Measurements from ENCODE around the gene SOS1.

The SOS1 gene

DNA sequence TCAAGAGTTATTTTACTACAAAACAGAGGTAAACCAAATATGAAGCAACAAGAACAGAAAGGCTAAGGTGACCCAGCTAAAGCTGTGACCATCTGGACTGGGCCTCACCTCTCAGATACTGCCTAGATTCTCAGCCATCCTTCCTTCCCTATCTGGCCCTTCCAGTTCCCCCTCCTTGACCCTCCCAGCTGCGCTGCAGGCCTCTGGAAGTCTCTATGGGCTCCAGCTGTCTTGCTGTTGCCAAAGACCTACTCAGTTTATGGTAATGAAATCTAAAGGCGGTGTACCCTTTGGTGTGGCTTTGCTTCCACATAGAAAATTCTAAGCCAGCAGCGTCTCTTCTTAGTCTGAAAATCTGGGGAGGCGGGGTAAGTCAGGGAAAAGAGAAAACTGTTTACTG, 175.5 kb downstream of the SOS1 start:
- no peaks in the 10 kb centered on the region for H3K9me3 ChIP-seq (ENCODE audit: control insufficient read depth, insufficient read depth, low read depth, low read length)
- TF ChIP-seq ZNF677 (tag by site-specific recombination; IDR thresholded peaks at IDR 0.05) (no peak), ZNF76 (tag by site-specific recombination; IDR thresholded peaks at IDR 0.05; ENCODE audit: borderline replicate concordance, low read depth) (no peak), ZNF707 (tag by site-specific recombination; IDR thresholded peaks at IDR 0.05) (no peak), EGR2 (tag by site-specific recombination; IDR thresholded peaks at IDR 0.05; ENCODE audit: low read depth) (no peak), ZNF223 (tag by site-specific recombination; IDR thresholded peaks at IDR 0.05) (no peak), ZNF521 (tag by site-specific recombination; IDR thresholded peaks at IDR 0.05) (no peak), ZNF202 (tag by site-specific recombination; IDR thresholded peaks at IDR 0.05; ENCODE audit: borderline replicate concordance) (no peak), ZNF510 (tag by site-specific recombination; IDR thresholded peaks at IDR 0.05; ENCODE audit: insufficient replicate concordance) (no peak), ZNF350 (tag by site-specific recombination; IDR thresholded peaks at IDR 0.05) (no peak), ZNF292 (tag by site-specific recombination; IDR thresholded peaks at IDR 0.05; ENCODE audit: borderline replicate concordance, low read depth) (no peak), ZNF785 (tag by site-specific recombination; IDR thresholded peaks at IDR 0.05) (no peak), ZNF10 (tag by site-specific recombination; IDR thresholded peaks at IDR 0.05) (no peak), ZIC2 (tag by site-specific recombination; IDR thresholded peaks at IDR 0.05) (no peak)
- TF ChIP-seq, protein P1, sequence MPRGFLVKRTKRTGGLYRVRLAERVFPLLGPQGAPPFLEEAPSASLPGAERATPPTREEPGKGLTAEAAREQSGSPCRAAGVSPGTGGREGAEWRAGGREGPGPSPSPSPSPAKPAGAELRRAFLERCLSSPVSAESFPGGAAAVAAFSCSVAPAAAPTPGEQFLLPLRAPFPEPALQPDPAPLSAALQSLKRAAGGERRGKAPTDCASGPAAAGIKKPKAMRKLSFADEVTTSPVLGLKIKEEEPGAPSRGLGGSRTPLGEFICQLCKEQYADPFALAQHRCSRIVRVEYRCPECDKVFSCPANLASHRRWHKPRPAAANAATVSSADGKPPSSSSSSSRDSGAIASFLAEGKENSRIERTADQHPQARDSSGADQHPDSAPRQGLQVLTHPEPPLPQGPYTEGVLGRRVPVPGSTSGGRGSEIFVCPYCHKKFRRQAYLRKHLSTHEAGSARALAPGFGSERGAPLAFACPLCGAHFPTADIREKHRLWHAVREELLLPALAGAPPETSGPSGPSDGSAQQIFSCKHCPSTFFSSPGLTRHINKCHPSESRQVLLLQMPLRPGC (tag by site-specific recombination; IDR thresholded peaks at IDR 0.05): no peak
- TF ChIP-seq, protein P2, sequence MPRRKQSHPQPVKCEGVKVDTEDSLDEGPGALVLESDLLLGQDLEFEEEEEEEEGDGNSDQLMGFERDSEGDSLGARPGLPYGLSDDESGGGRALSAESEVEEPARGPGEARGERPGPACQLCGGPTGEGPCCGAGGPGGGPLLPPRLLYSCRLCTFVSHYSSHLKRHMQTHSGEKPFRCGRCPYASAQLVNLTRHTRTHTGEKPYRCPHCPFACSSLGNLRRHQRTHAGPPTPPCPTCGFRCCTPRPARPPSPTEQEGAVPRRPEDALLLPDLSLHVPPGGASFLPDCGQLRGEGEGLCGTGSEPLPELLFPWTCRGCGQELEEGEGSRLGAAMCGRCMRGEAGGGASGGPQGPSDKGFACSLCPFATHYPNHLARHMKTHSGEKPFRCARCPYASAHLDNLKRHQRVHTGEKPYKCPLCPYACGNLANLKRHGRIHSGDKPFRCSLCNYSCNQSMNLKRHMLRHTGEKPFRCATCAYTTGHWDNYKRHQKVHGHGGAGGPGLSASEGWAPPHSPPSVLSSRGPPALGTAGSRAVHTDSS (tag by site-specific recombination; IDR thresholded peaks at IDR 0.05): no peak
- TF ChIP-seq, protein P3, sequence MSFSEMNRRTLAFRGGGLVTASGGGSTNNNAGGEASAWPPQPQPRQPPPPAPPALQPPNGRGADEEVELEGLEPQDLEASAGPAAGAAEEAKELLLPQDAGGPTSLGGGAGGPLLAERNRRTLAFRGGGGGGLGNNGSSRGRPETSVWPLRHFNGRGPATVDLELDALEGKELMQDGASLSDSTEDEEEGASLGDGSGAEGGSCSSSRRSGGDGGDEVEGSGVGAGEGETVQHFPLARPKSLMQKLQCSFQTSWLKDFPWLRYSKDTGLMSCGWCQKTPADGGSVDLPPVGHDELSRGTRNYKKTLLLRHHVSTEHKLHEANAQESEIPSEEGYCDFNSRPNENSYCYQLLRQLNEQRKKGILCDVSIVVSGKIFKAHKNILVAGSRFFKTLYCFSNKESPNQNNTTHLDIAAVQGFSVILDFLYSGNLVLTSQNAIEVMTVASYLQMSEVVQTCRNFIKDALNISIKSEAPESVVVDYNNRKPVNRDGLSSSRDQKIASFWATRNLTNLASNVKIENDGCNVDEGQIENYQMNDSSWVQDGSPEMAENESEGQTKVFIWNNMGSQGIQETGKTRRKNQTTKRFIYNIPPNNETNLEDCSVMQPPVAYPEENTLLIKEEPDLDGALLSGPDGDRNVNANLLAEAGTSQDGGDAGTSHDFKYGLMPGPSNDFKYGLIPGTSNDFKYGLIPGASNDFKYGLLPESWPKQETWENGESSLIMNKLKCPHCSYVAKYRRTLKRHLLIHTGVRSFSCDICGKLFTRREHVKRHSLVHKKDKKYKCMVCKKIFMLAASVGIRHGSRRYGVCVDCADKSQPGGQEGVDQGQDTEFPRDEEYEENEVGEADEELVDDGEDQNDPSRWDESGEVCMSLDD (tag by site-specific recombination; IDR thresholded peaks at IDR 0.05): no peak
- TF ChIP-seq, protein P4, sequence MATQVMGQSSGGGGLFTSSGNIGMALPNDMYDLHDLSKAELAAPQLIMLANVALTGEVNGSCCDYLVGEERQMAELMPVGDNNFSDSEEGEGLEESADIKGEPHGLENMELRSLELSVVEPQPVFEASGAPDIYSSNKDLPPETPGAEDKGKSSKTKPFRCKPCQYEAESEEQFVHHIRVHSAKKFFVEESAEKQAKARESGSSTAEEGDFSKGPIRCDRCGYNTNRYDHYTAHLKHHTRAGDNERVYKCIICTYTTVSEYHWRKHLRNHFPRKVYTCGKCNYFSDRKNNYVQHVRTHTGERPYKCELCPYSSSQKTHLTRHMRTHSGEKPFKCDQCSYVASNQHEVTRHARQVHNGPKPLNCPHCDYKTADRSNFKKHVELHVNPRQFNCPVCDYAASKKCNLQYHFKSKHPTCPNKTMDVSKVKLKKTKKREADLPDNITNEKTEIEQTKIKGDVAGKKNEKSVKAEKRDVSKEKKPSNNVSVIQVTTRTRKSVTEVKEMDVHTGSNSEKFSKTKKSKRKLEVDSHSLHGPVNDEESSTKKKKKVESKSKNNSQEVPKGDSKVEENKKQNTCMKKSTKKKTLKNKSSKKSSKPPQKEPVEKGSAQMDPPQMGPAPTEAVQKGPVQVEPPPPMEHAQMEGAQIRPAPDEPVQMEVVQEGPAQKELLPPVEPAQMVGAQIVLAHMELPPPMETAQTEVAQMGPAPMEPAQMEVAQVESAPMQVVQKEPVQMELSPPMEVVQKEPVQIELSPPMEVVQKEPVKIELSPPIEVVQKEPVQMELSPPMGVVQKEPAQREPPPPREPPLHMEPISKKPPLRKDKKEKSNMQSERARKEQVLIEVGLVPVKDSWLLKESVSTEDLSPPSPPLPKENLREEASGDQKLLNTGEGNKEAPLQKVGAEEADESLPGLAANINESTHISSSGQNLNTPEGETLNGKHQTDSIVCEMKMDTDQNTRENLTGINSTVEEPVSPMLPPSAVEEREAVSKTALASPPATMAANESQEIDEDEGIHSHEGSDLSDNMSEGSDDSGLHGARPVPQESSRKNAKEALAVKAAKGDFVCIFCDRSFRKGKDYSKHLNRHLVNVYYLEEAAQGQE (tag by site-specific recombination; IDR thresholded peaks at IDR 0.05): no peak
- TF ChIP-seq, protein P5, sequence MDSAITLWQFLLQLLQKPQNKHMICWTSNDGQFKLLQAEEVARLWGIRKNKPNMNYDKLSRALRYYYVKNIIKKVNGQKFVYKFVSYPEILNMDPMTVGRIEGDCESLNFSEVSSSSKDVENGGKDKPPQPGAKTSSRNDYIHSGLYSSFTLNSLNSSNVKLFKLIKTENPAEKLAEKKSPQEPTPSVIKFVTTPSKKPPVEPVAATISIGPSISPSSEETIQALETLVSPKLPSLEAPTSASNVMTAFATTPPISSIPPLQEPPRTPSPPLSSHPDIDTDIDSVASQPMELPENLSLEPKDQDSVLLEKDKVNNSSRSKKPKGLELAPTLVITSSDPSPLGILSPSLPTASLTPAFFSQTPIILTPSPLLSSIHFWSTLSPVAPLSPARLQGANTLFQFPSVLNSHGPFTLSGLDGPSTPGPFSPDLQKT (IDR thresholded peaks at IDR 0.05; ENCODE audit: borderline replicate concordance, low read depth, low read length): no peak
- TF ChIP-seq, protein P6, sequence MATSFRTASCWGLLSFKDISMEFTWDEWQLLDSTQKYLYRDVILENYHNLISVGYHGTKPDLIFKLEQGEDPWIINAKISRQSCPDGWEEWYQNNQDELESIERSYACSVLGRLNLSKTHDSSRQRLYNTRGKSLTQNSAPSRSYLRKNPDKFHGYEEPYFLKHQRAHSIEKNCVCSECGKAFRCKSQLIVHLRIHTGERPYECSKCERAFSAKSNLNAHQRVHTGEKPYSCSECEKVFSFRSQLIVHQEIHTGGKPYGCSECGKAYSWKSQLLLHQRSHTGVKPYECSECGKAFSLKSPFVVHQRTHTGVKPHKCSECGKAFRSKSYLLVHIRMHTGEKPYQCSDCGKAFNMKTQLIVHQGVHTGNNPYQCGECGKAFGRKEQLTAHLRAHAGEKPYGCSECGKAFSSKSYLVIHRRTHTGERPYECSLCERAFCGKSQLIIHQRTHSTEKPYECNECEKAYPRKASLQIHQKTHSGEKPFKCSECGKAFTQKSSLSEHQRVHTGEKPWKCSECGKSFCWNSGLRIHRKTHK (tag by site-specific recombination; IDR thresholded peaks at IDR 0.05): no peak
- ChIA-PET CTCF (interaction anchor here (0.6 to 7.7 kb wide), 4 partner anchors 114 to 284 kb away, joined by 3 to 116 read pairs (median 10); no protein-coding TSS in a partner anchor), POLR2A (no interaction called here)
- peaks cover 9% of the 10 kb centered on the region for H3K4me1 ChIP-seq (ENCODE audit: control insufficient read depth, insufficient read depth, low read length)
- H3K27ac ChIP-seq (ENCODE audit: extremely low read depth, low read depth, low read length): no peak overlapping the region
- H3K36me3 ChIP-seq (ENCODE audit: control insufficient read depth in 2 of 2, insufficient read depth in 1 of 2, low read length in 2 of 2): no peaks in the 10 kb centered on the region
- no peak overlapping the region for H3K4me3 ChIP-seq (ENCODE audit: low read depth, low read length)
